MM.1S (cell line): ENCODE results near the gene CDV3.

ENCODE experiments used
- DNase-seq: peaks from one replicate; pipeline ENCODE4 v3.0.0-alpha.2; 2015
- H2AFZ ChIP-seq: fragments of 300-600 bp; sonication (generic); 2 replicates; pipeline ENCODE4 v1.6.0; 2016; ENCODE audit warnings: antibody characterized with exemption, low read length
- H3F3A ChIP-seq: fragments of 300-600 bp; sonication (generic); 2 replicates; pipeline ENCODE4 v1.6.1; 2016; ENCODE audit warnings: mild to moderate bottlenecking, antibody characterized with exemption, low read length, moderate library complexity, mixed read lengths; ENCODE audit not compliant: insufficient read depth
- H3K27ac ChIP-seq: fragments of 300-600 bp; sonication (generic); 2 replicates; pipeline ENCODE4 v1.5.1; 2016; ENCODE audit warnings: mild to moderate bottlenecking, low read length
- H3K27me3 ChIP-seq: fragments of 300-600 bp; sonication (generic); replicated peaks from 2 replicates; pipeline ENCODE4 v1.6.0; 2016; ENCODE audit warnings: low read length; ENCODE audit not compliant: insufficient read depth
- H3K36me3 ChIP-seq: fragments of 300-600 bp; sonication (generic); replicated peaks from 2 replicates; pipeline ENCODE4 v1.6.1; 2016; ENCODE audit warnings: mild to moderate bottlenecking, low read length, mixed read lengths; ENCODE audit not compliant: insufficient read depth
- H3K4me1 ChIP-seq: fragments of 300-600 bp; sonication (generic); 2 replicates; pipeline ENCODE4 v1.6.1; 2016; ENCODE audit warnings: low read length, mixed read lengths
- H3K4me2 ChIP-seq: fragments of 300-600 bp; sonication (generic); 2 replicates; pipeline ENCODE4 v1.6.0; 2016; ENCODE audit warnings: low read depth, low read length
- H3K4me3 ChIP-seq: fragments of 300-600 bp; sonication (generic); 2 replicates; pipeline ENCODE4 v1.5.1; 2016; ENCODE audit warnings: low read length, mixed read lengths
- H3K79me2 ChIP-seq: fragments of 300-600 bp; sonication (generic); 2 replicates; pipeline ENCODE4 v1.6.1; 2016; ENCODE audit warnings: mixed run types, low read length, mixed read lengths
- H3K9ac ChIP-seq: fragments of 300-600 bp; sonication (generic); 2 replicates; pipeline ENCODE4 v1.6.1; 2016; ENCODE audit warnings: low read length, mixed read lengths
- H3K9me2 ChIP-seq: fragments of 300-600 bp; sonication (generic); replicated peaks from 2 replicates; pipeline ENCODE4 v1.6.1; 2016; ENCODE audit warnings: mild to moderate bottlenecking, low read length, mixed read lengths; ENCODE audit not compliant: insufficient read depth
- H3K9me3 ChIP-seq: fragments of 300-600 bp; sonication (generic); replicated peaks from 2 replicates; pipeline ENCODE4 v1.6.1; 2016; ENCODE audit warnings: mild to moderate bottlenecking, low read length, mixed read lengths; ENCODE audit not compliant: insufficient read depth
- H4K20me1 ChIP-seq: fragments of 300-600 bp; sonication (generic); 2 replicates; pipeline ENCODE4 v1.6.1; 2016; ENCODE audit warnings: mild to moderate bottlenecking, low read length, moderate library complexity, mixed read lengths; ENCODE audit not compliant: insufficient read depth
- EZH2 ChIP-seq: fragments of 300-600 bp; sonication (generic); optimal IDR thresholded peaks from 2 replicates; pipeline ENCODE3; 2017; ENCODE audit warnings: low read depth, mild to moderate bottlenecking, antibody characterized with exemption, low read length, mixed read lengths
- EZH2phosphoT487 ChIP-seq: fragments of 300-600 bp; sonication (generic); IDR thresholded peaks from 2 replicates; pipeline ENCODE4 v1.6.1; 2018; ENCODE audit warnings: antibody characterized with exemption, low read length
- TF ChIP-seq, protein P1 (sequence below): fragments of 300-600 bp; sonication (generic); IDR thresholded peaks from 2 replicates; pipeline ENCODE4 v1.5.1; 2016; ENCODE audit warnings: antibody characterized with exemption, low read length, mixed read lengths

Gene CDV3

GRCh38 chr3:133572158-133573053 is 1.1 kb upstream of the CDV3 start:
- peaks cover 29% of the 10 kb centered on the region for H3K4me1 ChIP-seq
- H3F3A ChIP-seq = peaks cover 56% of the 10 kb centered on the region
- H3K9me2 ChIP-seq = no peaks in the 10 kb centered on the region
- peak; percentile 77 for DNase-seq
- TF ChIP-seq, protein P1, sequence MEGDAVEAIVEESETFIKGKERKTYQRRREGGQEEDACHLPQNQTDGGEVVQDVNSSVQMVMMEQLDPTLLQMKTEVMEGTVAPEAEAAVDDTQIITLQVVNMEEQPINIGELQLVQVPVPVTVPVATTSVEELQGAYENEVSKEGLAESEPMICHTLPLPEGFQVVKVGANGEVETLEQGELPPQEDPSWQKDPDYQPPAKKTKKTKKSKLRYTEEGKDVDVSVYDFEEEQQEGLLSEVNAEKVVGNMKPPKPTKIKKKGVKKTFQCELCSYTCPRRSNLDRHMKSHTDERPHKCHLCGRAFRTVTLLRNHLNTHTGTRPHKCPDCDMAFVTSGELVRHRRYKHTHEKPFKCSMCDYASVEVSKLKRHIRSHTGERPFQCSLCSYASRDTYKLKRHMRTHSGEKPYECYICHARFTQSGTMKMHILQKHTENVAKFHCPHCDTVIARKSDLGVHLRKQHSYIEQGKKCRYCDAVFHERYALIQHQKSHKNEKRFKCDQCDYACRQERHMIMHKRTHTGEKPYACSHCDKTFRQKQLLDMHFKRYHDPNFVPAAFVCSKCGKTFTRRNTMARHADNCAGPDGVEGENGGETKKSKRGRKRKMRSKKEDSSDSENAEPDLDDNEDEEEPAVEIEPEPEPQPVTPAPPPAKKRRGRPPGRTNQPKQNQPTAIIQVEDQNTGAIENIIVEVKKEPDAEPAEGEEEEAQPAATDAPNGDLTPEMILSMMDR = no peak
- no peak for TF ChIP-seq EZH2
- no peak for TF ChIP-seq EZH2phosphoT487
- peaks cover 31% of the 10 kb centered on the region for H3K79me2 ChIP-seq
- H3K27me3 ChIP-seq = no peaks in the 10 kb centered on the region
- H2AFZ ChIP-seq = 0 out of 2 replicates have a peak overlapping the region, but pooled peaks have one; percentile 17
- peak overlapping the region; percentile 96 for H3K27ac ChIP-seq
- H3K9me3 ChIP-seq = no peaks in the 10 kb centered on the region
- peak overlapping the region; percentile 81 for H3K9ac ChIP-seq
- peak overlapping the region; percentile 87 for H3K4me2 ChIP-seq
- H4K20me1 ChIP-seq = no peaks in the 10 kb centered on the region
- H3K36me3 ChIP-seq = peaks cover 12% of the 10 kb centered on the region; the same call in 1 of the 2 replicates
- H3K4me3 ChIP-seq = peak overlapping the region; percentile 60

DNA sequence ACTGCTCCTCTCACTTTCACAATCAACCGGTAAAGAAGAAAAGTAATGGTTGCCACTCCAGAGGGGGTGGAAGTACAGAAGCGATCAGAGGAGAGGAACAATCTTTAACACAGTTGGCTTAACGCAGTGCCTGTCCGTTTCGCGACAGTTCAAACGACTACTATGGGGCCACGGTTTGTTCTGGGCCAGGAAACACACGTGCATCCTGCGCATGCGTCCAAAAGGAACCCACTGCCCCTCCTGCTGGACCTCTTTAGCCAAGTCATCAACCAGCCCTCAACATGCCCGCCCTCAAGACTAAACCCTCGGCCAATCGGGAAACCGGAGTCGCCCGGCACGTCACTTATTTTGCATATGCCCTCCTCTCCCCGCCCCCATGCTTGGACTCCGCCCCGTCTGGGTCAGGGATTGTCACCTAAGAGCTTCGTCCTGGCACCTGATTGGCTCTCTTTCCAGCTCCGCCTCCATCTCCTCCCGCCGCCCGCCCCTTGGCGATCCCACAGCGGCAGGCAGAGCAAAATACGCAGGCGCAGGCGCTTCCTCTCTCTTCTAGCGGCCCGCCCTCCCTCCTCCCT is 345 bp upstream of the CDV3 start:
- peak; percentile 100 for DNase-seq
- H3K9ac ChIP-seq = peak overlapping the region; percentile 81

DNA sequence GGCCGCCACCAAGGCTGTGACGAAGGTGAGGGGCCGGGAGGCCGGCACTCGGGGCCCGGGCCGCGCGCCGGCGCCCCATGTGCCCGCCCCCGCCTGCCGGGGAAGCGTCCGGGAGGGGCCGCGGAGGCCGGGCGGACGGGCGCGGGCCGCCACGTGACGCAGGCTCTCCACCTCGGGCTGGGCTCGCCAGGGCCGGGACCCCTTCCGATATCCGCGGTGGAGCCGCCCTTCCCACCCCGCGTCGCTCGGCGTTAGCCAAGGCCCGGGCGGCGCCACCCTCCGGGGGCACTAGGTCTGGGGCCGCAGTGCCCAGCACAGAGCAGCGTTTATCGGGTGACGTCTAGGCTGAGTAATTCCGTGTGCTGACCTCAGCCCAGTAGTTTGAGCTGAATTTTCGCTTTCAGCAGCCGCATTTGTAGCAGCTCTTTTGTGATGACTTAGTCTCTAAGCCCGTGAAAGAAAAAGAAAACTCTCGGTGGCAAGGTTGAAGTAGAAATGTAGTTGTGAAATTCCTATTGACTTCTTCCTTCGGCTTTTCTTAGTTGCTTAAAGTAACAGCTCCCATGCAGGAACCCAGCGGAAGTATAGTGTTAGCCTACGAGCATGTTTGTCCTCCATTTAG is 885 bp downstream of the CDV3 start:
- H3K79me2 ChIP-seq = peaks cover 51% of the 10 kb centered on the region
- peaks cover 75% of the 10 kb centered on the region for H3F3A ChIP-seq
- no peaks in the 10 kb centered on the region for H3K9me3 ChIP-seq
- H2AFZ ChIP-seq = no peak overlapping the region
- H3K27me3 ChIP-seq = no peaks in the 10 kb centered on the region
- H3K9me2 ChIP-seq = no peaks in the 10 kb centered on the region
- H3K9ac ChIP-seq = peak overlapping the region; percentile 94
- TF ChIP-seq, protein P1 = no peak
- TF ChIP-seq EZH2 (no peak), EZH2phosphoT487 (no peak)
- H4K20me1 ChIP-seq = peaks cover 18% of the 10 kb centered on the region
- peaks cover 42% of the 10 kb centered on the region for H3K4me1 ChIP-seq
- H3K27ac ChIP-seq = peak overlapping the region; percentile 91
- peaks cover 29% of the 10 kb centered on the region for H3K36me3 ChIP-seq
- peak overlapping the region; percentile 81 for H3K4me3 ChIP-seq
- peak overlapping the region; percentile 49 for H3K4me2 ChIP-seq
- DNase-seq = peak; percentile 72

More for the DNA sequence above, 345 bp upstream of the CDV3 start:
- H4K20me1 ChIP-seq = peaks cover 6% of the 10 kb centered on the region
- H3K27ac ChIP-seq = peak overlapping the region; percentile 96
- no peaks in the 10 kb centered on the region for H3K9me3 ChIP-seq
- TF ChIP-seq EZH2phosphoT487 (no peak), EZH2 (no peak)
- TF ChIP-seq, protein P1 = no peak
- peaks cover 31% of the 10 kb centered on the region for H3K4me1 ChIP-seq
- H3K27me3 ChIP-seq = no peaks in the 10 kb centered on the region
- peaks cover 38% of the 10 kb centered on the region for H3K79me2 ChIP-seq
- no peak overlapping the region for H2AFZ ChIP-seq
- H3K4me3 ChIP-seq = peak overlapping the region; percentile 60
- no peaks in the 10 kb centered on the region for H3K9me2 ChIP-seq
- H3K36me3 ChIP-seq = peaks cover 17% of the 10 kb centered on the region
- peak overlapping the region; percentile 87 for H3K4me2 ChIP-seq
- peaks cover 63% of the 10 kb centered on the region for H3F3A ChIP-seq
